Jurkat, Clone E6-1 (cell line): ENCODE data around the gene THG1L. TPM values are rescaled to one million over a fixed set of nuclear protein-coding genes. Genes with fewer than 3 reads are reported as not detected.
A peak's percentile ranks its signal among the peaks of the same experiment; 100 is the strongest.
"Not testable (repeated sequence)": the region's sequence is repeated elsewhere in the genome, so short reads cannot be mapped to it uniquely, and the experiment has no call there.

ENCODE experiments used
- DNase-seq: peaks from one replicate; pipeline ENCODE4 v3.0.0-alpha.2; 2011; ENCODE audit warnings: low read depth, low spot score
- H3K4me3 ChIP-seq: 2 replicates; pipeline ENCODE4 v1.5.1; 2011; ENCODE audit warnings: mild to moderate bottlenecking, low read length, control low read depth, moderate library complexity
- polyA plus RNA-seq: library from polyadenylated mRNA; unstranded; fragments of >200 nt; gene quantifications from one replicate; pipeline ENCODE4 v1.2.1, GENCODE V29; 2012; ENCODE audit warnings: missing spikeins; ENCODE audit not compliant: insufficient read length, insufficient read depth

Gene THG1L
- 14.8 TPM for polyA plus RNA-seq

- H3K4me3 ChIP-seq = peak within 1 kb of the TSS; percentile 86
- peak; percentile 94 for DNase-seq
These were observed at the start of gene THG1L for GRCh38 chr5:157731272-157732129. Gene THG1L (plus strand): TSS chr5:157731420. CDS start chr5:157731441, 21 bp downstream.

- H3K4me3 ChIP-seq = no peak overlapping the region
- no peak for DNase-seq
These were observed 49.0 kb upstream of the THG1L start for GRCh38 chr5:157682257-157682656.

GRCh38 chr5:157686276-157687197 lies 44.7 kb upstream of the THG1L start:
- H3K4me3 ChIP-seq, DNase-seq: not testable (repeated sequence)

DNA sequence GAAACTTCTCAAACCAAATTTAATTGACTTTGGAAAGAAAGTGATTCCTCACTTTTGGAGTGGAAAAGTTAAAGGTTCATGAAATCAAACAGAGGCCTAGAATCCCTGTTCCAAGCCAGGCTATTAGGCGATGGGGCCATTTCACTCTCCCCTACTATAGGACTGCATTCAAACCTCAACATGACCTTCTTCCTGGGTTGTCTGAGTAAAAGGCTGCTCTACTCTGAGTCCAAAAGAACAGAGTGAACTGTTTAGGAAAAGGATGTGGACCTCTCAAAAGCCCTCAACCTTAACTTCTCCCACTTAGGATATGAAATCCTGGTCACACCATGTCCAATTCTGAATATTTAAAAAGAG lies 44.0 kb upstream of the THG1L start:
- no peak for DNase-seq
- H3K4me3 ChIP-seq = no peak overlapping the region

DNA sequence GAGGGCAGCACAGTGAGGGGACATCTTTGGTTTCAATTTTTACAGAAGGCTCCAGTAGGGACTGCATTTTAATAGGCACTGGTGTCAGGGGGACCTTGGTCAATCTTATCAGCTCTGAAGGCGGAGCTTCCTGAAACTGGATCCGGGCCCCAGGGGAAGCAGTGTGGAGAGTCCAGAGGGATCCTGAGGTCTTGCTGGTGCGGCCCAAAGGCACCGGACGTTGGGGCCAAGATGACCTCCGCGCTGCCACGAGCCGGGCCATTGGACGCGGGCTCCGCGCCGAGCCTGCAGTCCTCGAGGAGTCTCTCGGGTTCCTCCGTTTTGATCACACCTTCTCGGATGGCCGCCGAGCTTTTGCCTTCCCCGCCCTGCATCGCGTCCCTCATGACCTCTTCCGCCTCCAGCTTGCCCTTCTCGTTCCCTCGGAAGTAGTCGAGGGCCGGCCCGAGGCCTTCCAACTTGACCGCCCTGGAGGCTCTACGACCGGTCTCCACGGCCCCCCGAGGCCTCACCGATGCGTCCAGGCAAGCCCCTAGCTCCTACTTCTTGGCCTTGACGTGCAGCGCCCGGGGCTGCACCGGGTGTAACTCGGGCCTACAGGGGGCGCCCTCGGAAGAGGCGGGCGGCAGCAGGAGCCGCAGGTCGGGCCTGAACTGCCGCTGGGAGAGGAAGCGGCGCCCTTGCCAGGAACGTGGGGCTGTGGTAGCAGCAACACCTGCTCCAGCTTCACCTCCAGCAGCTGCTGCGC lies 41.1 kb upstream of the THG1L start:
- DNase-seq = no peak
- H3K4me3 ChIP-seq = no peak overlapping the region

GRCh38 chr5:157690690-157691433 lies 40.4 kb upstream of the THG1L start:
- no peak for DNase-seq
- no peak overlapping the region for H3K4me3 ChIP-seq

- not testable (repeated sequence) for DNase-seq, H3K4me3 ChIP-seq
These were observed 37.4 kb upstream of the THG1L start for GRCh38 chr5:157693816-157694215.

DNA sequence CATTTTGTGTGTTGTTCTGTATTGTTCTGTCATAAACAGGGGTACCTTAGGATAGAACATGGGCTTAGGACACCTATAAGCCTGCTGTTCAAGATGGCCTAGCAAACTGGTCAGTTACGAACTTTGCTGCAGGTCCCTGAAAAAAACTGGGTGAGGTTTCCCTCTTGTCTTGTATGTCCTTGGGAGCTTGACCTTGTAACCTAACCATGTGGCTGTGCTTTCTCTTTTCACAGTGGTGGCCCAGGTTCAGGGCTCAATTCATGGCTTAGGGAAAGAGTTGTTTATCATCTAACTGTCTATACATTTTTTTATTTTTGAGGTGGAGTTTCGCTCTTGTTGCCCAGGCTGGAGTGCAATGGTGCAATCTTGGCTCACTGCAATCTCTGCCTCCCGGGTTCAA lies 35.1 kb upstream of the THG1L start:
- H3K4me3 ChIP-seq, DNase-seq: not testable (repeated sequence)

DNA sequence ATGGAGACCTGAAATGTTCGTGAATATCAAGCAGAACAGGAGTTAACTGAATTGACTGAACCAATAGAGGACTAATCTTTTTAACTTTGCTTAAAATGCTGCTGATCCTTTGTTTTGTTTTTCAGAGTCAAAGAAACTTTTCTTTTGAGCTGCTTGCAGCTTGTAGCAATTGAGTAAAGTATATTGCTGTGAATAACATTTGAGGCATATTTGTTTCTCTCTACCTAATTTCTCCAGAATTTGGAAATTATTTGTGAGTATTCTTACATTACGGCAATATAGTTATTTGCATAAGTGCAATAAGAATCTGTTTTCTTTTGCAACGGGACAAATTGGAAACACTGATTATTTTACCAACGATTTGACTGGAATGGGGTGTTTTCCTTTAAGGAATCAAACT lies 32.5 kb upstream of the THG1L start:
- DNase-seq, H3K4me3 ChIP-seq: not testable (repeated sequence)

DNA sequence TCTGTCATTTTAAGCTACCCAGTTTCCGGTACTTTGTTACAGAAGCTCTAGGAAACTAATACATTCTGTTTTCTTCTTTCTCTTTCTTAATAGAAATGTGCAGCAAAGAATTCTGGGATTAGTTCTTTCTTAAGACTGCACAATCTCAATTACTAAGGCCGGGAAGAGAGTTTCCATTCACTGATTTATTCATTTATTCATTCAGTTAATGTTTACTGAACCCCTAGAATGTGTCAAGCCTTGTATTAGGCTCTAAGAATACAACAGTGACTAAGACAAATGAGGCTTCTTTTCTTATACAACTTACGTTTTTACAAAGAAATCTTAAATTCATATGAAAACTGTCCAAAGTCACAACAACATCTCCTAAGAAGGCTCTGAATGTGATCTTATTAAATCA lies 27.5 kb upstream of the THG1L start:
- no peak overlapping the region for H3K4me3 ChIP-seq
- DNase-seq = no peak

- no peak for DNase-seq
- H3K4me3 ChIP-seq = no peak overlapping the region
These were observed 22.4 kb upstream of the THG1L start for GRCh38 chr5:157708866-157709265.

DNA sequence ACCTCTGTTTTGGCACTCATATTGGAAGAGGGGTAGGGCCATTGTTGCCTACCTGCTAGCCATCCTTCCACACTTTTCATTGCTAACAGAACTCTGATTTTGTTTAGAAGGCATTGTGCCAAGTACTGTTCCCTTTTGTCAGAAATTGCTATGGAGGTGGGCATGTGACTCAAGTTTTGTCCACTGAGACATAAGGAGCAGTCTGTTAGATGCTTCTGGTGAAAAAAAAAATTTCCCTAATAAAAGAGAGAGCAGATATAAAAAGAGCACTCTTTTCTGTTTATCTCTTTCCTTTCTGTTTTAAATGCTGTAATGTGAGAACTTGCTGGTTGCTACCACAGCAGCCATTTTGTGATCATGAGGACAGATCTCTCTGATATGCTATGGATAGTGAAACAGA lies 21.9 kb upstream of the THG1L start:
- H3K4me3 ChIP-seq = no peak overlapping the region
- no peak for DNase-seq

DNA sequence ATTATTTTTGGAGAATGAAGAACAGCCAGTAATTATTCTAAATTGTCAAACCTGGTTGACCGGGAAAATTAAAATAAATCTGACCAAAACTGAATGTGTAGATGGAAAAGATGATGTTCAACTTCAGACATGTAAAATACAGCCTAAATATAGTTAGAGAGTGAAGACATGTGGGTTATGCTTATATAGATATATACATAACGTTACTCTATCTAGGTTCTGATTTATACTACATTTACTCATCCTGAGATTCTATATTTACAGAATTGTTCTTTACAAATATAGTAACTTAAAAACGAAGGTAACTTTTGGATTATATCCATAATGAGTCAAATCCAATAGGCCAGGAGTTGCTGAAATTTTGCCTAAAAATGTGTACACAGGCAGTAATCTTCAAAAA lies 20.8 kb upstream of the THG1L start:
- no peak for DNase-seq
- H3K4me3 ChIP-seq = no peak overlapping the region

DNA sequence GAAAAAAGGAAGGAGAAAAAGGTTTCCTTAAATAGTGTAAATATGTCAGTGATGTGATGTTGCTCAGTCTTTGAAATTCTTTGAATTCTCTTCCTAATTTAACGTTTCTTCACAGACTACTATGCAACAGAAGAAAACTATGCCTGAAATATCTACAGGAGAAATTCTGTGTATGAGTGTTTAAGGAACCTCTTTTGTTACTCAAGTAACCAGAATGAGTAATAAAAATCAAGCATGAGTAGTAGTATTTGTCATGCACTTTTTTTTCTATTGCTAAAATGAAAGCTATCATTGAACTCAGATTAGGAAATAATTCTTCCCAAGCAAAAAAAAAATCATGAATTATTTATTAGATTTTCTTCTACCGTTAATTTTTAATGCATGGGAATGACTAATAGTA lies 20.3 kb upstream of the THG1L start:
- no peak for DNase-seq
- H3K4me3 ChIP-seq = no peak overlapping the region

DNA sequence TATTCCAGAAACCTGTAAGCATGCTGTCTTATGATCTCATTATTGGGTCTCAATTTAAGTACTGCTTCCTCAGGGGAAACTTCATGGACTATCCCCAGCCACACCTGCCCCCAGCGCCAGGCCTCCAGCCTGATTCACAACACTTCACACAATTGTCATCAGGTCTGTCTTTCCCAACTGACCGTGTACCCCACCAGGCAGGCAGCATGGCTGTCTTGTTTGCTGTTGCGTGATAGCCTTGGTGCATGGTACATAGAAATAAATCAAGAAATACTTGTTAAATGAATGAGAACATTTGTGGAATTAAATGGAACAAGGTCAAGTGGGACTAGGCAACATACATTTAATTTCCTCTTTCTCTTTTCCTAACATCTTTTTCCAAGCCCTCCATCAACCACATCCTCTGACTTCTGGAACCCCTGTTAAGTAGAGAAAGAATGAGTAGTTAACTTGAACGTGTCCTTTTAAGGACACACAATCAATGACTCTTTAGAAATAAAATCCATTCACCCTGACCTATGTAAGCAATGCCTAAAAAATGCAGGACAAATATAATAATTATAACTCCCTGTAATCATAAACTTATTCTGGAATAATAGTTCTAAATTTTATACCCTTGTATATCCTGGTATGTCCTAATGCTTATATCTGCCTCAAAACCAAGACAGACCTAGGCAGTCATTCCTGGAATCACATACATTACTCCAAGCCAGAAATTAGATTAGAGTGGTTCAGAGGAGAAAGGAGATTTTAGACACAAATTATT lies 17.2 kb upstream of the THG1L start:
- no peak for DNase-seq
- no peak overlapping the region for H3K4me3 ChIP-seq

DNA sequence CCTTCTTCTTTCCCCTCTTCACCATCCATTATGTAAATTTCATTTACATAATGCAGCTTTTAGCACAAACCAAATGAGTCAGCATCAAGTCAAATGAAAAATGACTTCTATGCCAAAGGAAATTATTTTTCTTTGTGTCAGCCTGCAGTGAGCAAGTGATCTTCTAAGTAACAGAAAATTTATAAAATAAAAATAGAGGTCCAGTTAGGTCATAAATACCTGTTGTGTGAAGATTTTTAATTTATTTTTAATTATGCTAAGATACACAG lies 16.7 kb upstream of the THG1L start:
- no peak overlapping the region for H3K4me3 ChIP-seq
- no peak for DNase-seq

GRCh38 chr5:157718519-157718918 lies 12.7 kb upstream of the THG1L start:
- no peak overlapping the region for H3K4me3 ChIP-seq
- peak; percentile 51 for DNase-seq

- DNase-seq = no peak
- H3K4me3 ChIP-seq = no peak overlapping the region
These were observed 12.0 kb upstream of the THG1L start for GRCh38 chr5:157719245-157719644.
